Stimulated activated CD4-positive, alpha-beta T cell treated with anti-CD3 and anti-CD28 coated beads, Interleukin-4, amount 100 ng/mL, for 48 hours (primary cell): ENCODE measurements around the gene GPR146.
A peak's percentile ranks its signal among the peaks of the same experiment; 100 is the strongest.

ENCODE experiments used
- DNase-seq, 2 donors: peaks; one replicate each; pipeline ENCODE4 v3.0.0-alpha.2; 2020; ENCODE audit warnings: low read depth in 2 of 2

Gene GPR146

DNA sequence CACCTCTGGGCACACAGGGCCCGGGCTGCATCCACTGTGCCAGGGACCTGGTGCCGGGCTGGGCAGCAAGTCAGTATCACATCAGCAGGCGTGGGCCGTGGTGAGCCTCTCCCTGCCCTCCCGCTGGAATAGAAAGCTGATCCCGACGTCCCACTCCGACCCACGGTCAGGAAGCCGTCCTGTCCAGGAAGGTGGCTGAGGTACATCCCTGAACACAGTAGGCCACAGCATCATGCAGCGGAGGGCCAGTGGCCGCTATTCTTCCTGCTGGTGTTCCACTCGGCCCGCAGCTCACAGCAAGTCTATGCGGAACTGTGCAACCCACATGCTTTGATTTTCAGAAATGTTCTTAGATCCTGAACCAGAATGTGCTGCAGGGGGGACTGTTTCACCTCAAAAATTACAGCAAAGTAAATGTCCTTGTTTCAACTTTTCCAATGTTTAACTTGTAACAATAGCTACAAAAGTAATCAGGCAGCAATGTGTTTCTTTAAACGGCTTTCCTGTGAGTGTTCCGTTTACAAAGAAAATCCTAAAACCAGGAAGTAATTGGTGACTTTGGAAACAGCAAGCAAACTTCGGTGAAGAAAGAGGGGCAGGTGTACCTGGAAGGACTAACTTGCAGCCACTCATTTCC, 676 bp upstream of the GPR146 start:
- no peak for DNase-seq

DNA sequence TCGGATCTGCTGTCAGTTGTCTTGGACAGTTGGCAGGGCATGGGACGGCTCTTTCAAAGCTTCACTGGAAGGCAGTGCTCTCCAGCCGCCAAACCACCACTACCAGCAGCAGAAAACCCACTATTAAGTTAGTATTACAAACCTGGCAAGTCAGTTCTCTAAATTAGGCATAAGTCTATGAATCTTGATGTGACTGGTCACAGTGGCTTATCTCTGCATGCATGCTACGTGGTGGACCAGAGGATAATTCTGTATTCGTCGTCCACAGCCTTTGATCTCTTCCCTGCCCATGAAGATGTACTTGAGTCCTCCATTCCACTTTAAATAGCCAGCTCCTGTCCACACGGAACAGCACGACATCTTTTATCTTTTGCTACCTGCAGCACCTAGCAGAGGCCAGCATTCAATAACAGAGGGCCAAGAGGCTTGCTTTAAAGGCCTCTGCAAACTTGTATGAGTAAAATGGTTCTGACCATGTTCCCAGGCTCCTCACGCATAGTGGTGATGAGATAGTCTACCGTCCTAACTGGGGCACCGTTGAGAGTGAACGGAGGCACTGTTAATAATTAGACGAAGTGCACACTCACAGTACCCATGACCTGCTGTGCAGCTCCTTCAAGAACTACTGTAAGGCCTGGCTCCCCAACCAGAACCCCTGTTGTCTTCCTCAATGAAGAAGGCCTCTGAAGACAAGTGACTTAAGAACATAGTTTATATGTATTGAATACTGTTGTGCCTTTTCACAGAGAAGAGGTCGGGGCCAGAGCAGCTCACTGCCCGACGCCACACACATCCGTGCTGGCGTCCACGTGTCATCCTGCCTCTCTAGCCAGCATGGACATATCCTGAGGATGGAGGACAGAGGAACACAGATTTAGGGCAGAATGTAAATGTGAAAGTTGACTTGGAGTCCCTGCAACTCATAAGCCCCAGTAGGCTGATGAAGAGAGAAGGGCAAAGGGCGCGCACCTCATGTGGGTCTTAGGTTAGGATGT, 1.0 kb downstream of the GPR146 start:
- DNase-seq = no peak

- DNase-seq = no peak
These were observed 2.7 kb downstream of the GPR146 start for GRCh38 chr7:1046722-1047679.

DNA sequence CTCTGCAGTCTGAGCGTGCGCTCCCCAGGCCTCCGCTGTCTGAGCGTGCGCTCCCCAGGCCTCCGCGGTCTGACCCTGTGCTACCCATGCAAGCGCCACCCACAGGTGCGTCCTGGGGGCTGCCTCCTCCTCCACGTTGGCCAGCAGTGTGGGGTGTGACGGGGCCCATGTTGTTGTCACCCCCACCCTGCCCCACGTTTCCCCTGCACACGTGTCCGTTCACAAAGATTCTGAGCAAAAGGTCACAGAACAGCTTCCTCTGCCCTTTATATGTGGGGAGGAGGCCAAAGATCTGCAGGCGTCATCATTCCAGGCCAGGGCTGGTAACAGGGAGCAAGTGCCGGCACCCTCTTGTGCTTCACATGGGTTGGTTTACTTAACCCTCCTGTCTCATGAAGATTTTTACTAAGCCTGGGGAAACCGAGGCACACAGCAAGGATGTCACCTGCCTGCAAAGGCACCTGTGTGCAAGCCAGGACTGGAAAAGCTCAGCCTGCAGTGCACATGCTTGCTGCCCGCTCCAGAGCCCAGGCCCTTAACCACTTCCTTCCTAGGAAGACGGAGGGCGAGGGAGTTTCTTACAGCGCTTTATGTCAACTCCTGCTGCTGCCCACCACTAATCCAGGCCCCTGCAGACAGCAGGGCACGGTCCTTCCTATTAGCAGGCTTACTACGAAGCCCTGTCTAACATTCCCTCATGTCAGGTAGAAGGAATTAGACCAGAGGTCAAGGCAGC, 4.8 kb downstream of the GPR146 start:
- no peak for DNase-seq

GRCh38 chr7:1049801-1050200, 5.5 kb downstream of the GPR146 start:
- no peak for DNase-seq

DNA sequence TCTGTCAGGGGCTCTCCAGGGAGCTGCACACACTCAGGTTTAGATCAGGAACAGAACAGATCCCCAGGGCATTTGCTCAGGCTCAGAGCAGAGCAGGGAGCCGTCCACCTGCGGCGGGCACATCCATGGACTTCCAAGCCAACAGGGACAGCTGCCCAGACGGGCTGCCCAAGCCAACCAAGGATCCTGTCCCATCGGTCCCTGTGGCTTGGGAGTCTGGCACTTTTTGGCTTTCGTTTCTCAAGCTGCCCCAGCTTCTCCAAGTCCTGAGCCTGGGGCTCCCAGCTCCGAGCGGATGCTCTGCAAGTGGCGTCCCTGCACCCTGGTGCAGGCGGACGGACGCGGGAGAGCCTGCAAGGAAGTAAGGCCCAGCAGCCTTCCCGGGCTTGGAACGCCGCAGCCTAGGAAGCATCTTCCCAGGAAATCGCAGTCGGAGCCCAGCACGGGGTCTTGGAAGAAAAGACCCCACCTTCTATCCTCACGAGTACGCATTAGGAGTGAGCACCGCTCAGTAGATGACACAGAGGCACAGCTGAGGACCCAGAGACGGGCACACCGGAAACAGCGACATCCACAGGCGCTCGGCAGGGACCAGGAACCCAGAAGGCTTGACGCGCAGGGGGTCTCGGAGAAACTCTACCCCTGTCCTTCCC, 6.0 kb downstream of the GPR146 start:
- no peak for DNase-seq

GRCh38 chr7:1050956-1051690, 6.8 kb downstream of the GPR146 start:
- no peak for DNase-seq

DNA sequence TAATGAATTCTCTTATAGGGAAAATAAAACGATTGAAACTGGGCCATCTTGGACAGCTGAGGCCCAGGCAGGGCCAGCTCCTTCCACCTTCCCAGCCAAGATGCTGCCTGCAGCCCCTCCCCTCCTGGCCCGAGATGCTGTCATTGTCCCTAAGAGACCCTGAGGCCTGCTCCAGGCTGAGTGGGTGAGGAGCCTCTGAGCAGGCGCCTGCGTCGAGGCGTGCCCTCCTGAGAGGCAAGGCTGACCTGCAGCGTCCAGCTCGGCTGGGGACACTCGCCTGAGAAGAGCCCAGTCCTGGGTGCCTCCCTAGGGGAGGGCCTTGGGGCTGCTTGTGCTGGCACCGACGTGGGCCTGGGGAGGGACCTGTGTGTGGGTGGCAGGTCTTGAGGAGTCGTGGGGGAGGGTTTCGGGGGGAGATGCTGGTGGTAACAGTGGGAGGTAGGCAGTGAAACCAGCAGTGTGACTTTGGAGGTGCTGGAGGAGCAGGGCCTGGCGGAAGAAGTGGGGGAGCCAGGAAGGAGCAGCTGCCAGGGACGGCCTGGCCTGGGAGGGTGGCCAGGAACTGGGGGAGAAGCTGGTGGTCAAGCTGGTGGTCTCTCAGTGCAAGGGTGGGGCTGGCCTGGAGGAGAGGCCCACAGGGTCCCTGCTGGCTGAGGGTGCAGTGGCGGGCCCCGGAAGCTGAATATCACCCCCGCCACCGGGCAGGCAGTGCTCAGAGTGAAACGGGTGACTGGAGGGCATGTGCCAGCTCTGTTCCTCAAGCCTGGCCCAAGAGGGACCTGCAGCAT, 7.9 kb downstream of the GPR146 start:
- no peak for DNase-seq

DNA sequence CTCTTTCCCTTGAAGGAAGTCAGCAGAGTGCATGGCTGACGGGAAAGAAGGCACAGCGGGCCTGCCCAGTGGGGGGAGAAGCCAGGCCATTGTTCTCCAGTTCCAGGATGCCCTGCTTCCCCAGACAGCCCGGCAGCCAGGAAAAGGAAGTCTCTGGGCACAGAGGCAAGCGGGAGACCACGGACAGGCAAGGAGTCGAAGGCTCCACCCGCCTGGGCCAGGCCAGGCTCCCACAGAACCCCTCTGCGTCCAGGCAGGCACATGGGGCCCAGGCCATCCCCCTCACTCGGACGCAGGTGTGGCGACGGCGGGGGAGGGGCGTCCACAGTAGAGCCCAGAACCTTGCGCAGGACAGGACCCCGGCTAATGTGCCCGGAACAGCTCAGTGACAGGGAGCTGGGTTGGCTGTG, 8.7 kb downstream of the GPR146 start:
- no peak for DNase-seq

DNA sequence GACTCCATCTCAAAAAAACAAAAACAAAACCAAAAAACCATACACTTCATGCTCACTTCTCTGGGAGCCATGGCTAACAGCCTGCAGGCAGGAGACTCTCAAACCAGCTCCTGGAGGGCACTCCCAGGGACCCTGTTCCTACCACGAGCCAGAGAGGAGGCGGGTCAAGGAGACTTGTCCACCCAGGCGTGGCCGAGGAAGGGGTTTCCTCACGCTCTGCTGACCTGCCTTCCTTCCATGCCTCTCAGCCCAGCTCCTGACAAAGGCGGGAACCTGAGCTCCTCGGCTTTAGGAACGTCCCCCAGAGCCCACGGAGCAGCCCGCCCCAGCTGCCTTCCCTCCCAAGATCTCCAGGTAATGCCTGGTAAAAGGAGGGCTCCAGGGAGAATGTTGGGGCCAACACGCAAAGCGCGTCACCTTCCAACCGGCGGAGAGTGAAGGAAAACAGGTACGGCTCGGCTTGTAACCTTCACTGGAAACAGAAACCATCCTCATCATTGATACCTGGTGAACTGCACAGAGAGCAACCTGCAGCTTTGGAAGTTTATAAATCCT, 9.5 kb downstream of the GPR146 start:
- no peak for DNase-seq

DNA sequence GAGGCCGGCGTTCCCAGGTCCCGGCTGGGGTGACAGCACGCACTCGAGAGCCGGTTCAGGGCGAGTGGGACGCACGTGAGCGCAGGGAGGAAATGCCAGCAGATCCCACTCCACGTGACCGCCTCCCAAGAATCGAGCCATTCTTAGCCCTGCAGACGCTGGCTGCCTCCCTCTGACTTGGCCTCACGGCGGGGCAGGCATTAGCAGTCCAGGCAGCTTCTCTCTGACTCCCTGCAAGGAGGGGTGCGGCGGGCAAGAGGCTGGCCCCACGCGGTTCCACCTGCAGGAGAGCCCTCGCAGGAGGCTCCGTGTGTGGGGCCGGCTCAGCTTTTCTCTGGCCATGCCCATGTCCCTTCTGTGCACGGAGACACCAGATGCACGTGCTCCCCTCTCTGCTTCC, 10.1 kb downstream of the GPR146 start:
- no peak for DNase-seq

DNA sequence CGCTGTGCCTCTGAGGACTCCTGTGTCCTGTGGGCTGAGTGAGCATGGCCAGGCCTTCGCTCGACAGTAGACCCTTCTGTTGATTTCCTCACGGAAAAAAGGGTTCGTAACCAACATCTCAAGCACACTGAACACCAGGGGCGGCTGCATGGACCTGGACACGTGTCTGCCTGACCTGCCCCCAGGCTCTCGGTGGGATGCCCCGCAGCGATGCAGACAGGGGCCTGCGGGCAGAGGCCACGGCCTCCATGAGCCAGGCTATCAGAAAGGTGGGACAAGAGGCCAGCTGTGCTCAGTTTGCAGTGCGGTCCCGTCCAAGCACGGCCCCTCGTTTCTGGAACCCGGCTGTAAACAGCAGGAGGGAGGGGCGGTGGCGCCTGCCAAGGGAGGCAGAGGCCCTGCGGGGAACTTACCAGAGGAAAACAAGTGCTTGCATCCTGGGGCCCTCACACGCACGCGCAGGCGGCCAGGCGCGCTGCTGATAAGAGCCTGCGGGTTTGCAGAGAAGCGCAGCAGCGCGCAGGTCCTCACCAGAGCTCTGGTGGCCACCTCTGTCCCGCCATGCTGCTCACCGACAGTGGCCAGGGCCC, 10.6 kb downstream of the GPR146 start:
- DNase-seq = peak in 1 of 2 donors; percentile 32

GRCh38 chr7:1055491-1055955, 11.2 kb downstream of the GPR146 start:
- DNase-seq = no peak

GRCh38 chr7:1055956-1056784, 11.8 kb downstream of the GPR146 start:
- no peak for DNase-seq

GRCh38 chr7:1056785-1057410, 12.6 kb downstream of the GPR146 start:
- no peak for DNase-seq

DNA sequence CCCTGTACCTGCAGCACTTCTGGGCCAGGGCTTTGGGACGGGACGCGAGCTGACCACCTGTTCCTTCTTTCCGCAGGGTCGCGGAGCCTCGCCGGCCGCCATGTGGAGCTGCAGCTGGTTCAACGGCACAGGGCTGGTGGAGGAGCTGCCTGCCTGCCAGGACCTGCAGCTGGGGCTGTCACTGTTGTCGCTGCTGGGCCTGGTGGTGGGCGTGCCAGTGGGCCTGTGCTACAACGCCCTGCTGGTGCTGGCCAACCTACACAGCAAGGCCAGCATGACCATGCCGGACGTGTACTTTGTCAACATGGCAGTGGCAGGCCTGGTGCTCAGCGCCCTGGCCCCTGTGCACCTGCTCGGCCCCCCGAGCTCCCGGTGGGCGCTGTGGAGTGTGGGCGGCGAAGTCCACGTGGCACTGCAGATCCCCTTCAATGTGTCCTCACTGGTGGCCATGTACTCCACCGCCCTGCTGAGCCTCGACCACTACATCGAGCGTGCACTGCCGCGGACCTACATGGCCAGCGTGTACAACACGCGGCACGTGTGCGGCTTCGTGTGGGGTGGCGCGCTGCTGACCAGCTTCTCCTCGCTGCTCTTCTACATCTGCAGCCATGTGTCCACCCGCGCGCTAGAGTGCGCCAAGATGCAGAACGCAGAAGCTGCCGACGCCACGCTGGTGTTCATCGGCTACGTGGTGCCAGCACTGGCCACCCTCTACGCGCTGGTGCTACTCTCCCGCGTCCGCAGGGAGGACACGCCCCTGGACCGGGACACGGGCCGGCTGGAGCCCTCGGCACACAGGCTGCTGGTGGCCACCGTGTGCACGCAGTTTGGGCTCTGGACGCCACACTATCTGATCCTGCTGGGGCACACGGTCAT, 13.3 kb downstream of the GPR146 start:
- DNase-seq = no peak
